Fibroblast of skin of right biceps (primary cell): Measurements from ENCODE around the gene CHCHD3.

Experiments
- DNase-seq: peaks from one replicate; pipeline ENCODE4 v3.0.0-alpha.2; 2013

The CHCHD3 gene

GRCh38 chr7:133081599-133082389 is at the start of gene CHCHD3:
Gene CHCHD3 (minus strand): TSS chr7:133082090. CDS start chr7:133081937, 153 bp downstream.
- DNase-seq, result peak; percentile 99

- no peak for DNase-seq
These were observed 48.3 kb upstream of the CHCHD3 start for GRCh38 chr7:133130166-133130565.

GRCh38 chr7:133126422-133126821 is 44.5 kb upstream of the CHCHD3 start:
- no peak for DNase-seq

GRCh38 chr7:133124974-133125373 is 43.1 kb upstream of the CHCHD3 start:
- DNase-seq, result no peak

GRCh38 chr7:133121175-133121844 is 39.4 kb upstream of the CHCHD3 start:
- DNase-seq, result no peak

GRCh38 chr7:133119067-133119466 is 37.2 kb upstream of the CHCHD3 start:
- DNase-seq, result no peak

- DNase-seq, result no peak
These were observed 36.4 kb upstream of the CHCHD3 start for GRCh38 chr7:133118261-133118660.

GRCh38 chr7:133117452-133117851 is 35.6 kb upstream of the CHCHD3 start:
- DNase-seq, result no peak

GRCh38 chr7:133115596-133115995 is 33.7 kb upstream of the CHCHD3 start:
- DNase-seq, result no peak

- DNase-seq, result no peak
These were observed 32.6 kb upstream of the CHCHD3 start for GRCh38 chr7:133114519-133114918.

GRCh38 chr7:133112976-133113375 is 31.1 kb upstream of the CHCHD3 start:
- DNase-seq, result no peak

GRCh38 chr7:133112335-133112734 is 30.4 kb upstream of the CHCHD3 start:
- DNase-seq, result no peak

- no peak for DNase-seq
These were observed 28.4 kb upstream of the CHCHD3 start for GRCh38 chr7:133110312-133110711.

- DNase-seq, result peak; percentile 14
These were observed 27.9 kb upstream of the CHCHD3 start for GRCh38 chr7:133109816-133110215.

GRCh38 chr7:133108023-133108422 is 26.1 kb upstream of the CHCHD3 start:
- DNase-seq, result no peak

GRCh38 chr7:133102276-133103060 is 20.6 kb upstream of the CHCHD3 start:
- DNase-seq, result no peak

GRCh38 chr7:133099633-133100286 is 17.9 kb upstream of the CHCHD3 start:
- no peak for DNase-seq

GRCh38 chr7:133095119-133095671 is 13.3 kb upstream of the CHCHD3 start:
- DNase-seq, result no peak

GRCh38 chr7:133091943-133092464 is 10.1 kb upstream of the CHCHD3 start:
- no peak for DNase-seq

- DNase-seq, result no peak
These were observed 488 bp upstream of the CHCHD3 start for GRCh38 chr7:133082390-133082766.

GRCh38 chr7:133081119-133081598 is 731 bp downstream of the CHCHD3 start:
- peak; percentile 2 for DNase-seq

GRCh38 chr7:133079296-133079695 is 2.6 kb downstream of the CHCHD3 start:
- no peak for DNase-seq
